H1 (cell line): ENCODE results near the gene RPL18. TPM values are rescaled to one million over a fixed set of nuclear protein-coding genes. Genes with fewer than 3 reads are reported as not detected.
A peak's percentile ranks its signal among the peaks of the same experiment; 100 is the strongest.

ENCODE experiments used
- CTCF ChIA-PET: fragments of 300-600 bp; sonication (Branson Sonifier 250); formaldehyde crosslinking; loops from one replicate; lab custom pipeline; 2021; ENCODE audit not compliant: partially characterized antibody; lab: Charles Lee
- POLR2A ChIA-PET: fragments of 300-600 bp; sonication (Branson Sonifier 250); formaldehyde crosslinking; loops from one replicate; lab custom pipeline; 2021; ENCODE audit warnings: inconsistent platforms; ENCODE audit not compliant: partially characterized antibody; lab: Charles Lee
- DNase-seq, 2 experiments: peaks; one replicate each; pipeline versions ENCODE4 v3.0.0 to v3.0.0-alpha.2; 2010 to 2022; ENCODE audit warnings: low spot score in 2 of 2, low read depth in 1 of 2, mixed read lengths in 1 of 2
- FAIRE-seq: peaks from 2 replicates; lab custom pipeline; 2011; peaks lifted over from hg19 to GRCh38; lab: Jason Lieb, UNC
- H2AFZ ChIP-seq: 2 replicates; pipeline ENCODE4 v1.8.1; 2012; ENCODE audit warnings: low read length, inconsistent platforms
- H2AK5ac ChIP-seq: 2 replicates; pipeline ENCODE4 v1.6.1; 2013; ENCODE audit warnings: low read depth, low read length
- H2BK120ac ChIP-seq: replicated peaks from 2 replicates; pipeline ENCODE3; 2013; ENCODE audit warnings: low read depth, low read length, inconsistent platforms
- H2BK12ac ChIP-seq: 2 replicates; pipeline ENCODE4 v1.6.1; 2013; ENCODE audit warnings: low read depth, low read length
- H2BK15ac ChIP-seq: 2 replicates; pipeline ENCODE4 v1.6.1; 2013; ENCODE audit warnings: low read length
- H2BK20ac ChIP-seq: 2 replicates; pipeline ENCODE4 v1.6.1; 2013; ENCODE audit warnings: low read length
- H2BK5ac ChIP-seq: 2 replicates; pipeline ENCODE4 v1.6.1; 2013; ENCODE audit warnings: low read depth, low read length
- H3K14ac ChIP-seq: 2 replicates; pipeline ENCODE4 v1.6.1; 2013; ENCODE audit warnings: inconsistent platforms; ENCODE audit not compliant: insufficient read length
- H3K18ac ChIP-seq: 2 replicates; pipeline ENCODE4 v1.6.1; 2013; ENCODE audit warnings: low read length; ENCODE audit errors: extremely low read depth
- H3K23ac ChIP-seq: 2 replicates; pipeline ENCODE4 v1.6.1; 2013; ENCODE audit warnings: inconsistent platforms; ENCODE audit not compliant: insufficient read length
- H3K23me2 ChIP-seq: 2 replicates; pipeline ENCODE4 v1.6.1; 2013; ENCODE audit warnings: low read depth, low read length
- H3K27ac ChIP-seq: 2 replicates; pipeline ENCODE4 v1.6.1; 2011; ENCODE audit warnings: low read depth, low read length, inconsistent platforms
- H3K27me3 ChIP-seq, 4 experiments: replicated peaks in 1 of 4; 1 replicate in 1 of 4; 2 replicates in 3 of 4; pipeline versions ENCODE4 v1.6.1 to v1.8.1; 2011 to 2013; ENCODE audit warnings: low read length in 3 of 4, mild to moderate bottlenecking in 3 of 4, inconsistent platforms in 2 of 4, mixed read lengths in 2 of 4, moderate library complexity in 1 of 4; ENCODE audit not compliant: control insufficient read depth in 3 of 4, insufficient read depth in 3 of 4; ENCODE audit errors: extremely low read depth in 1 of 4
- H3K36me3 ChIP-seq, 4 experiments: 2 replicates each; pipeline versions ENCODE4 v1.6.1 to v1.8.1; 2011 to 2013; ENCODE audit warnings: mild to moderate bottlenecking in 4 of 4, low read length in 3 of 4, moderate library complexity in 2 of 4, control low read depth in 1 of 4, inconsistent platforms in 1 of 4; ENCODE audit not compliant: insufficient read depth in 4 of 4, control insufficient read depth in 2 of 4
- H3K4ac ChIP-seq: replicated peaks from 2 replicates; pipeline ENCODE3; 2013; ENCODE audit warnings: low read length, low read depth, mixed read lengths, inconsistent platforms; ENCODE audit not compliant: insufficient read length
- H3K4me1 ChIP-seq, 4 experiments: replicated peaks in 1 of 4; 1 replicate in 1 of 4; 2 replicates in 3 of 4; pipeline versions ENCODE4 v1.6.1 to v1.8.1; 2011 to 2013; ENCODE audit warnings: low read length in 3 of 4, inconsistent platforms in 2 of 4, mixed read lengths in 1 of 4; ENCODE audit not compliant: insufficient read depth in 4 of 4, control insufficient read depth in 3 of 4
- H3K4me2 ChIP-seq, 2 experiments: 2 replicates each; pipeline versions ENCODE4 v1.6.1 to v1.8.1; 2011 to 2013; ENCODE audit warnings: low read depth in 2 of 2, low read length in 2 of 2, control low read depth in 1 of 2, inconsistent platforms in 1 of 2, mild to moderate bottlenecking in 1 of 2; ENCODE audit not compliant: insufficient read depth in 1 of 2
- H3K4me3 ChIP-seq, 4 experiments: fragments of 200-600, 300-600 bp in 1 of 4; sonication (generic), shearing (Covaris generic), sonication (Bioruptor Twin) in 1 of 4; 2 replicates each; pipeline versions ENCODE4 v1.5.1 to v1.8.1; 2011 to 2016; ENCODE audit warnings: low read length in 4 of 4, low read depth in 3 of 4, control low read depth in 2 of 4, inconsistent platforms in 2 of 4, mild to moderate bottlenecking in 2 of 4, mixed read lengths in 1 of 4, moderate library complexity in 1 of 4; ENCODE audit not compliant: insufficient read depth in 2 of 4; ENCODE audit errors: extremely low read depth in 1 of 4
- H3K56ac ChIP-seq: replicated peaks from 2 replicates; pipeline ENCODE3; 2013; ENCODE audit warnings: low read depth, mild to moderate bottlenecking, mixed read lengths, low read length, inconsistent platforms; ENCODE audit not compliant: insufficient read length
- H3K79me1 ChIP-seq: 2 replicates; pipeline ENCODE4 v1.6.1; 2013; ENCODE audit warnings: low read depth, low read length, control low read depth
- H3K79me2 ChIP-seq, 2 experiments: 2 replicates each; pipeline versions ENCODE4 v1.6.1 to v1.8.1; 2012 to 2013; ENCODE audit warnings: low read length in 2 of 2, mild to moderate bottlenecking in 2 of 2, inconsistent platforms in 1 of 2; ENCODE audit not compliant: insufficient read depth in 2 of 2, control insufficient read depth in 1 of 2
- H3K9ac ChIP-seq, 4 experiments: replicated peaks in 1 of 4; 1 replicate in 1 of 4; 2 replicates in 3 of 4; pipeline versions ENCODE4 v1.6.1 to v1.8.1; 2011 to 2013; ENCODE audit warnings: low read depth in 3 of 4, low read length in 3 of 4, control low read depth in 2 of 4, mild to moderate bottlenecking in 2 of 4, moderate library complexity in 2 of 4, inconsistent platforms in 1 of 4; ENCODE audit errors: extremely low read depth in 1 of 4
- H3K9me3 ChIP-seq, 2 experiments: 2 replicates each; pipeline versions ENCODE4 v1.6.1 to v1.8.1; 2012 to 2013; ENCODE audit warnings: mild to moderate bottlenecking in 2 of 2, moderate library complexity in 2 of 2, control low read depth in 1 of 2, inconsistent platforms in 1 of 2, low read depth in 1 of 2, low read length in 1 of 2, mixed read lengths in 1 of 2; ENCODE audit not compliant: insufficient read depth in 2 of 2
- H4K20me1 ChIP-seq, 2 experiments: replicated peaks in 1 of 2; 2 replicates each; pipeline versions ENCODE3 to v1.8.1; 2011 to 2013; ENCODE audit warnings: inconsistent platforms in 2 of 2, low read length in 2 of 2, mild to moderate bottlenecking in 1 of 2; ENCODE audit not compliant: insufficient read depth in 2 of 2, control insufficient read depth in 1 of 2
- H4K5ac ChIP-seq: 2 replicates; pipeline ENCODE4 v1.6.1; 2013; ENCODE audit warnings: low read length, low read depth, mixed read lengths, inconsistent platforms; ENCODE audit not compliant: insufficient read length
- H4K8ac ChIP-seq: 2 replicates; pipeline ENCODE4 v1.8.0; 2013; ENCODE audit warnings: mild to moderate bottlenecking, moderate library complexity, low read length, inconsistent platforms; ENCODE audit not compliant: insufficient read depth; ENCODE audit errors: extremely low read depth
- H4K91ac ChIP-seq: replicated peaks from 2 replicates; pipeline ENCODE3; 2013; ENCODE audit warnings: low read length, mixed read lengths, inconsistent platforms; ENCODE audit not compliant: insufficient read length
- JUN ChIP-seq: IDR thresholded peaks from 2 replicates; pipeline ENCODE4 v1.6.1; 2011; ENCODE audit warnings: low read depth, mild to moderate bottlenecking, improper control_type of control experiment, low read length
- PHF8 ChIP-seq: fragments of 200-600 bp; sonication (generic); conservative IDR thresholded peaks from 2 replicates; pipeline ENCODE4 v1.7.1; 2012; ENCODE audit warnings: low read depth, mild to moderate bottlenecking, inconsistent platforms, low read length, moderate library complexity
- POLR2A ChIP-seq, 2 experiments: IDR thresholded peaks; 1 replicate in 1 of 2; 2 replicates in 1 of 2; pipeline ENCODE4 v1.6.1; 2011; ENCODE audit warnings: low read depth in 2 of 2, low read length in 2 of 2, mild to moderate bottlenecking in 2 of 2; ENCODE audit errors: control extremely low read depth in 1 of 2
- POLR2AphosphoS5 ChIP-seq: IDR thresholded peaks from 2 replicates; pipeline ENCODE4 v1.6.1; 2011; ENCODE audit warnings: low read depth, low read length
- SRF ChIP-seq: IDR thresholded peaks from 2 replicates; pipeline ENCODE4 v1.6.1; 2011; ENCODE audit warnings: mild to moderate bottlenecking, low read depth, low read length, moderate library complexity
- SUZ12 ChIP-seq: fragments of 200-600 bp; sonication (generic); IDR thresholded peaks from 2 replicates; pipeline ENCODE4 v1.6.1; 2012; ENCODE audit warnings: mild to moderate bottlenecking, inconsistent platforms, low read length, moderate library complexity, mixed read lengths
- WGBS, 2 experiments: shearing (Covaris generic) in 1 of 2; methylation state at CpG; one replicate each; pipeline versions ENCODE4 v1.1.6 to v1.1.7; 2013 to 2015; ENCODE audit warnings: low lambda C conversion rate in 2 of 2, mixed read lengths in 2 of 2, inconsistent platforms in 1 of 2, low coverage in 1 of 2, missing lambda C conversion rate in 1 of 2; ENCODE audit not compliant: insufficient replicate concordance in 2 of 2, insufficient coverage in 1 of 2, insufficient read length in 1 of 2; ENCODE audit errors: extremely low coverage in 1 of 2, missing lambda C conversion rate in 1 of 2; 5-methylcytosine and 5-hydroxymethylcytosine counted together
- polyA plus RNA-seq, 7 experiments: library from polyadenylated mRNA; depleted of rRNA in 3 of 7; stranded (reverse) in 5 of 7; unstranded in 2 of 7; fragments of >200 nt in 5 of 7; fragments of 200-250 nt in 2 of 7; gene quantifications; 1 replicate in 5 of 7; 2 replicates in 1 of 7; 4 replicates in 1 of 7; pipeline versions ENCODE4 v1.2.1 to v1.2.3, GENCODE V29; 2011 to 2013; ENCODE audit warnings: missing spikeins in 2 of 7, mixed read lengths in 2 of 7
- total RNA-seq: library from RNA; stranded (reverse); fragmentation: NEBNext Ultra II Directional; extraction: Animal tissue kit (Norgen Biotek cat#: 25700); gene quantifications from 2 replicates; pipeline ENCODE4 v1.2.1, GENCODE V29; 2021

Gene RPL18
- total and polyA plus RNA-seq, 2 of the 8 experiments (the other 6 are each of a cell fraction or from before 2014, with no cell fraction given) = 1,669 to 2,789 TPM

DNA sequence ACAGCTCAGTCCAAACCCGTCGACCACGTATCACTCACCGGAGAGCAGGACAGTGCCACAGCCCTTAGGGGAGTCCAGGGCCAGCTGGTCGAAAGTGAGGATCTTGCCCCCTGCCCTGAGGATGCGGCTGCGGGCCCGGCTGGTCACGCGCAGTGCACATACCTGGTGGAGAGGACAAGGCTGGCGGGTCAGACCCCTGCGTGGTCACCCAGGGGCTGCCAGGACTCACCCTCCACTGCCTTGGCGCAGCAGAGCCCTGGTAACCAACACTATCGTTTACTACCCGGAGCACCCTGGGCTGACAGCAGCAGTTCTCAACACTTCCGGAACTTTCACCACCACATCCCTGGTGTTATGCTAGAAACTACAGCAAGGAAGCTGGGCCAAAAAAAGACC lies 2.9 kb downstream of the RPL18 start:
- Histone ChIP-seq H3K4me2 (peak overlapping the region; percentile 64 to 66; a peak in 2 of 4 replicates), H4K8ac (no peak overlapping the region), H3K9ac (peak overlapping the region in 3 of 4 experiments; percentile 13 to 26 (median 24); a peak in 3 of 7 replicates), H3K56ac (no peak overlapping the region), H2BK120ac (no peak overlapping the region), H3K27ac (peak overlapping the region; percentile 80), H3K23me2 (peaks cover 4% of the 10 kb centered on the region; the same call in 1 of the 2 replicates), H3K14ac (no peak overlapping the region), H2AK5ac (no peak overlapping the region), H3K79me1 (peaks cover 4% of the 10 kb centered on the region; the same call in 1 of the 2 replicates), H3K36me3 (peaks cover 17 to 32% (median 21%) of the 10 kb centered on the region in 4 experiments), H3K9me3 (no peaks in the 10 kb centered on the region), H3K18ac (no peak overlapping the region), H2BK15ac (no peak overlapping the region), H4K91ac (no peak overlapping the region), H3K4me1 (peaks cover 3 to 45% (median 36%) of the 10 kb centered on the region in 4 experiments), H2AFZ (no peak overlapping the region), H3K4ac (no peak overlapping the region), H2BK20ac (no peak overlapping the region), H3K27me3 (no peaks in the 10 kb centered on the region), H2BK5ac (peak overlapping the region; percentile 88), H4K20me1 (peaks cover 25 to 39% of the 10 kb centered on the region in 2 experiments), H3K79me2 (peaks cover 20 to 31% of the 10 kb centered on the region in 2 experiments), H2BK12ac (no peak overlapping the region; the same call in 1 of the 2 replicates), H3K4me3 (no peak overlapping the region), H4K5ac (no peak overlapping the region), H3K23ac (no peak overlapping the region)
- CTCF ChIA-PET = interaction anchor here (0.8 to 7.2 kb wide), 6 partner anchors 7 to 253 kb away, joined by 3 to 37 read pairs (median 6); partner anchors contain the start of gene SPACA4
- TF ChIP-seq PHF8 (no peak), SRF (no peak), POLR2A (IDR thresholded peaks at IDR 0.05; ENCODE audit: control extremely low read depth in 1 of 2, low read depth in 2 of 2, low read length in 2 of 2) (peak in 1 of 2 experiments; percentile 85; a peak in 2 of 3 replicates), JUN (no peak), POLR2AphosphoS5 (peak; percentile 94), SUZ12 (no peak)
- POLR2A ChIA-PET = interaction anchor here (0.9 to 30.9 kb wide), 25 partner anchors 3 to 258 kb away, joined by 3 to 788 read pairs (median 4); partner anchors contain the start of genes CA11, DBP, FAM83E and RPL18
- no peak for DNase-seq
- FAIRE-seq = no peak
- 94% methylated on average over 16 of the region's 16 CpGs; no CpG with 5 or more reads in 1 of the 2 experiments for WGBS, 2 experiments
